SIG-M5 (cell line): Measurements from ENCODE around the gene INVS.
"Not testable (repeated sequence)": the region's sequence is repeated elsewhere in the genome, so short reads cannot be mapped to it uniquely, and the experiment has no call there.

Experiments used
- DNase-seq: peaks from one replicate; lab custom pipeline; 2025; lab: John Stamatoyannopoulos, UW

Gene INVS

GRCh38 chr9:100125236-100125635 is 26.2 kb downstream of the INVS start:
- no peak for DNase-seq

- DNase-seq, result no peak
Observed at GRCh38 chr9:100125910-100126309, 26.9 kb downstream of the INVS start.

GRCh38 chr9:100126423-100126822 is 27.4 kb downstream of the INVS start:
- DNase-seq, result no peak

GRCh38 chr9:100129772-100130171 is 30.7 kb downstream of the INVS start:
- DNase-seq, result no peak

DNA sequence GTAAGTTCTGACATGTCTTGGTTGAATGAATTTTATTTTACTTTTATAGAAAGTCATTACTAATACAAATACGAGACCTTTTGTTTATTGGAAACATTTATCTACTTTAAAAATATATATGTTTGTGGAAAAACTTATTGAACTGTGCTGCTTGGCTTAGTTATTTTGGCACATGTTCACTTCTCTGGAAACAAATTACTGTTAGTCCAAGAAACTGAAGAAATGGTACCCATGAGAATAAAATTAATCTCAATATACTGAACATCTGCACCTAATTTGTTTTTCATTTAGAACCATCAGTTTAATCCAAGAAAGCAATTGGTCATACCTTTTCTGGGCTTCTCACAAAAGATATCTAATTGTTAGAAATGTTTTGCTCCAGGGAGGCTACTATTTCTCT is 32.2 kb downstream of the INVS start:
- DNase-seq, result no peak

DNA sequence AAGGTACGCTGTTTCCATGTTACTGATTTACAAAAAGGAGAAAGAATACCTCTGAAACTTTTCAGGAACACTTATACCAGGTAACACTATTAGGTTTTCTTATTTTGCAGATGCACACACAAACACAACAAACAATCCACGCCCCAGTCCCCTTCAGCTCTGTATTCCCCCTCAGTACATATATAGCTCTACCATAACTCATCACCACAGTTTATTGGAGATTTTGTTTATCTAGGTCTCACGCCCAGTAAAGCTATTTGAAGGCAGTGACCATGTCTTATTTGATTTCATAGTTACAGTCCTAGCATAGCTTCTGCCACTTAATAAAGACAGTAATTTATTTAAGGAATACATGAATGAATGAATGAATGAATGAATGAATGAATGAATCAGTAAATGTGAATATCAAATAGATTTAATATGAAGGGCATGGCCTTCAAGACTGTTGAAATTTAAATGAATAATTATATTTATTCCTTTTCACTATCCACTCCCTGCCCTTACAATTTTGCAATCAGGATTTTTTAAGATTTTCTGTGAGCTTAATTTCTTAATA is 32.9 kb downstream of the INVS start:
- no peak for DNase-seq

DNA sequence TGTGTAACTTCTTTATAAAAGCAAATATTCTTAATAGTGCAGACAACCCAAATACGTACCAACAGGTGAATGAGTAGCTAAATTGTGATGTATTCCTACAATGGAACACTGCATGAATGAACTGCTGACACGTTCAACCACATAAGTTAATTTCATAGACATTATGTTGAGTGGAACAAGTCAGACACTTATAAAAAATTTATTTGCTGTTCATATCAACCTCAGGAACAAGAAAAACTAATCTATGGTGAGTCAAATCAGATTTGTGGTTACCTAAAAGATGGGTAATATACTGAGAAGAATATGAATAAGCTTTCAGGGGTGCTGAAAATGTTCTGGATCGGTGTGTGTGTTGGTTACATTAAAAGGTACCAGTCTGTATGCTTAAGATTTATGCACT is 35.7 kb downstream of the INVS start:
- DNase-seq, result no peak

DNA sequence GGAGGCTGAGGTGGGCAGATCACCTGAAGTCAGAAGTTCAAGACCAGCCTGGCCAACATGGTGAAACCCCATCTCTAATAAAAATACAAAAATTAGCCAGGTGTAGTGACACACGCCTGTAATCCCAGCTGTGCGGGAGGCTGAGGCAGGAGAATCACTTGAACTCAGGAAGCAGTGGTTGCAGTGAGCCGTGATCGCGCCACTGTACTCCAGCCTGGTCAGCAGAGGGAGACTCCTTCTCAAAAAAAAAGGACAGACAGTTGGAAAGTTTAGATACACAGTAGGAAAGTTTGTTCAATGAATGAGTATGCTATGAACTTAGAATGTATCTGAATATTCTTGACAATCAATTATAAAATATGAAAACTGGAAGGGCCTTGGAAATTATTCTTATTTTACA is 37.8 kb downstream of the INVS start:
- DNase-seq, result not testable (repeated sequence)

DNA sequence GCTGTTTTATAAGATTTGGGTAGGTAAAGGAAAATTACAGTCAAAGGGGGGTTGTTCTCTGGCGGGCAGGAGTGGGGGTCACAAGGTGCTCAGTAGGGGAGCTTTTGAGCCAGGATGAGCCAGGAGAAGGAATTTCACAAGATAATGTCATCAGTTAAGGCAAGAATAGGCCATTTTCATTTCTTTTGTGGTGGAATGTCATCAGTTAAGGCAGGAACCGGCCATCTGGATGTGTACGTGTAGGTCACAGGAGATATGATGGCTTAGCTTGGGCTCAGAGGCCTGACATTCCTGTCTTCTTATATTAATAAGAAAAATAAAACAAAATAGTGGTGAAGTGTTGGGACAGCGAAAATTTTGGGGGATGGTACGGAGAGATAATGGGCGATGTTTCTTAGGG is 41.3 kb downstream of the INVS start:
- DNase-seq, result not testable (repeated sequence)

- DNase-seq, result not testable (repeated sequence)
Observed at GRCh38 chr9:100141862-100142261, 42.8 kb downstream of the INVS start.

GRCh38 chr9:100145167-100145934 is 46.3 kb downstream of the INVS start:
- DNase-seq, result not testable (repeated sequence)

DNA sequence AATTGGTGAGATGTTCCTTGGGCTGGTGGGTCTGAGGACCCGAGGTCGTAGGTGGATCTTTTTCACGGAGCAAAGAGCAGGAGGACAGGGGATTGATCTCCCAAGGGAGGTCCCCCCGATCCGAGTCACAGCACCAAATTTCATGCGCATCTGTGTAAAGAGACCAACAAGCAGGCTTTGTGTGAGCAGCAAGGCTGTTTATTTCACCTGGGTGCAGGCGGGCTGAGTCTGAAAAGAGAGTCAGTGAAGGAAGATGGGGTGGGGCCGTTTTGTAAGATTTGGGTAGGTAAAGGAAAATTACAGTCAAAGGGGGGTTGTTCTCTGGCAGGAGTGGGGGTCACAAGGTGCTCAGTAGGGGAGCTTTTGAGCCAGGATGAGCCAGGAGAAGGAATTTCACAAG is 46.9 kb downstream of the INVS start:
- DNase-seq, result not testable (repeated sequence)

- no peak for DNase-seq
Observed at GRCh38 chr9:100150214-100150613, 51.2 kb downstream of the INVS start.

- no peak for DNase-seq
Observed at GRCh38 chr9:100160021-100160420, 61.0 kb downstream of the INVS start.

DNA sequence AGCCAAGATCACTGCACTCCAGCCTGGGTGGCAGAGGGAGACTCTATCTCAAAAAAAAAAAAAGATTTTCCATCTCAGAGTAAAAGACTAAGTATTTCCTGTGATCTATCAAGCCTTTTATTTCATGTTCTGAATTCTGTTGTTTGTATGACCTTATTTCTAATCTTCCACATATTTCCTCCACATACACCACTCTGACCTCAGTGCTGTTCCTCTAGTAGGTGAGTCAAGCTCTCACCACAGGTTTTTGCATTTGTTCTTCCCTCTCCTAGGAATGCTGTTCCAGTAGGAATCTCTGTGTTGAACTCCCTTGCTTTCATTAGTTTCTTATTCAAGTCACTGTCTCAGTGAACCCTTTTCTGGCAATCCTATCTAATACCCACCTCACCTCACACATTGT is 68.1 kb downstream of the INVS start:
- DNase-seq, result no peak

GRCh38 chr9:100167915-100168654 is 69.0 kb downstream of the INVS start:
- DNase-seq, result no peak

DNA sequence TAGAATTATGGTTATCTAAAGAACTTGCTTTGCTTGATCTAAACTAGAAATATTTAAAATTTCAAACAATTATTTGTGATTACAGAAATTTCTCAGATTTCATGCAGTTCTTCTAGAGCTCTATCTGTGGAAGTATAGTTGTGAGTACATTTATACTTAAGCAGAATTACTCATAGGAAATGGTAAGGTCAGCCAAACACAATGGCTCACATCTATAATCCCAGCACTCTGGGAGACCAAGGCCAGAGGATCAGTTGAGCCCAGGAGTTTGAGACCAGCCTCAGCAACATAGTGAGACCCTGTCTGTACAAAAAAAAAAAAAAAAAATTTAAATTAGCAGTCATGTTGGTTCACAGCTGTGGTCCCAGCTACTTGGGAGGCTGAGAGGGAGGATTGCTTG is 71.0 kb downstream of the INVS start:
- no peak for DNase-seq

DNA sequence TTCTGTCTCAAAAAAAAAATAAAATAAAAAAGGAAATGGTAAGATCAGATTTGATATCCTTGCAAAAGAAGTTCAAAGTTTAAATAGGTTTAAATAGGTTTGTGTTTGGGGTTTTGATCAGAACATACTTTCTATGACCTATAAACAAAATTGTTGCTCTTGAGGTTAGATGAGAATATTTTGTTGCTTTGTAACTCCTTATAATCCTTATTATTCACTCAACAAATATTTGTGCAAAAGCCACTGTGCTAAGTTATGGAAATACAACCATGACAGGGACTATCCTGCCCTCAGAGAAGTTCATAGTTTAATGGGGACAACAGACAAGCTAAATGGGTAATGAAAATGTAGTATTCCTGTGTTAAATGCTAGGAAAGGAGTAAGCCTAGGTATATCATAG is 71.5 kb downstream of the INVS start:
- DNase-seq, result no peak

DNA sequence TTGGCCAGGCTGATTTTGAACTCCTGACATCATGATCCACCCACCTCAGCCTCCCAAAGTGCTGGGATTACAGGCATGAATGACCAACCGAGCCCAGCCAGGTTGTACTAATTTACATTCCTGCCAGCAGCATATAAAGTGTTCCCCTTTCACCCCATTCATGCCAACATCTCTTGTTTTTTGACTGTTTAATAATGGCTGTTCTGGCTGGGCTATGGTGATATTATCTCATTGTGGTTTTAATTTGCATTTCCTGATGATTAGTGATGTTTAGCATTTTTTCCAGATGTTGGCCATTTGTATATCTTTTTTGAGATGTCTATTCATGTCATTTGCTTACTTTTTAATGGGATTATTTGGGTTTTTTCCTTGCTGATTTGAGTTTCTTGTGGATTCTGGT is 87.3 kb downstream of the INVS start:
- DNase-seq, result no peak

DNA sequence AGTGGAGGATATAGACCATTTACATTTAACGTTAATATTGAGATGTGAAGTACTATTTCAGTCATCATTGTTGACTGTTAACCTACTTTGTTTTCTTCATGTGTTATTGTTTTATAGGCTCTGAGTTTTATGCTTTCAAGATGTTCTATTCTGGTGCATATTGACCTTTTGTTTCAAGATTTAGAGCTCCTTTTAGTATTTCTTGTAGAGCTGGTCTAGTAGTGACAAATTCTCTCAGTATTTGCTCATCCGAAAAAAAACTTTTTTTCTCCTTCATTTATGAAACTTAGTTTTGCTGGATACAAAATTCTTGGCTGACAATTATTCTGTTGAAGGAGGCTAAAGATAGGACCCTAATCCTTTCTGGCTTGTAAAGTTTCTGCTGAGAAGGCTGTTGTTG is 91.3 kb downstream of the INVS start:
- DNase-seq, result no peak

DNA sequence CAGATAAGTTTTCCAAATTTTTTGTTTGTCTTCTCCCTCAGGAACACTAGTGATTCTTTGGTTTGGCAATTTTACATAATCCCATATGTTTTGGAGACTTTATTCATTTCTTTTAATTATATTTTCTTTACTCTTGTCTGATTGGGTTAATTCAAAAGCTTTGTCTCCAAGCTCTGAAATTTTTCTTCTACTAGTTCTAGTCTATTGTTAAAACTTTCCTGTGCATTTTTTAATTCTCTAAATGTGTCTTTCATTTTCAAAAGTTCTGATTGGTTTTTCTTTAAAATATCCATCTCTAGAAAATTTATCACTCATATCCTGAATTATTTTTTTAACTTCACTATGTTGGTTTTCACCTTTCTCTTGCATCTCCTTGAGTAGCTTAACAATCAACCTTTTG is 92.2 kb downstream of the INVS start:
- DNase-seq, result no peak

GRCh38 chr9:100193078-100193477 is 94.0 kb downstream of the INVS start:
- no peak for DNase-seq

DNA sequence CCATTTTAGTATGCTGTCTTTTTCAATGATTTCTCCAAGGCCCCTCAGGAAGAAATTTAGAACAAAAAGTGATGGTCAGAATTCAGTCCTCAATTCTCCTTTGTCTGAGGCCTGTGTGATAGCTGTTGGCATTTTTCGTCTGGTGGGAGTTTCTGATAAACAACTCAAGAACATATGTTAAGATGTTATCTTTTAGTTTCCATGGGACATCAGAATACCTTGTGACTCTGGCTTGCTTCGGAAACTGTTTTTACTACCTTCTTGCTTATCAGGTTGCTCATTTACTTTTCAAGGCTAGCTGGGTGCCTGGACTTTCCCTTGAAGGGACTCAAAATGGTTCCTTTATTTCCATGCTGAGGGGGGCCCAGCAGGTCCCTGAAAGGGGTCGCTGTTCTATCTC is 97.2 kb downstream of the INVS start:
- no peak for DNase-seq
